GM21423 (cell line): ENCODE measurements around the gene AQP9.

Experiments used
- ATAC-seq: cut with Tn5 transposase; IDR thresholded peaks from one replicate; pipeline ENCODE4 v1.9.1; 2021; ENCODE audit warnings: mild to moderate bottlenecking, moderate library complexity; ENCODE audit not compliant: unreplicated experiment

Gene AQP9

DNA sequence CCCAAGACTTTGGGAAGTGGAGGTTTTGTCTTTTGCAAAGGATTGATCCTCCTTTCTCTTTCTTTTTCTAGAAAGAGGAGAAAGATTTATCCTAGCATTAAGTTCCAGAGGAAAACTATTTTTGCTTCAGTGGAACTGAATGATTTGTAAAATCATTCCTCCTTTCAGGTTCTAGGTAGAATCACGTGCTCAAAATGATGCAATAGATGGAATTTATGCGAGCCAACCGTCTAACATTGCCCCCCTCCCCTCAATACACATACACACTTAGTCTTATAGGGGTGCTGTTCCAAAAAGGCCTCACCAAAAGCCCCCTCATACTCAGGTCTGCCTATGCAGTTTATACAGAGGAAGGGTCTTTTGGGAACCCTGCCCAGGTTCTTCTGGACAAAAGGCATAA, 85.3 kb downstream of the AQP9 start:
- ATAC-seq: no peak

DNA sequence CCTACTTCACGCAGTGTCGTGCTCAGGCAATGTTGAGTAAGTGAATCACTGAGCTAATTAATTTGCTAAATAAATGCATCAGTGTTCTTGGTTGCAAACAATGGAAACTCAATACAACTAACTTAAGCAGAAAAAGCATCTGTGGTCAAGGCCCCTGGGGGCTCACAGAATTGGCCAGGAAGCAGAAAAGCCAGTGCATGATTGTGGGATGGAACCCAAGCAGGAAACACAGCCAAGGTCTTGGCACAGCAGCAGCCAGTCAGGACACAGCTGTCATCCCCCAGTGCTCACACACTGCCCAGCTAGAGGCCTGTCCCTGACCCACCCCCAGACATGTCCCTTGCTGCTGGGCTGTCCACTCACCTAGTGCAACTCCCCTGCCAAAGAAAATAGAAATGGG, 85.9 kb downstream of the AQP9 start:
- no peak for ATAC-seq

DNA sequence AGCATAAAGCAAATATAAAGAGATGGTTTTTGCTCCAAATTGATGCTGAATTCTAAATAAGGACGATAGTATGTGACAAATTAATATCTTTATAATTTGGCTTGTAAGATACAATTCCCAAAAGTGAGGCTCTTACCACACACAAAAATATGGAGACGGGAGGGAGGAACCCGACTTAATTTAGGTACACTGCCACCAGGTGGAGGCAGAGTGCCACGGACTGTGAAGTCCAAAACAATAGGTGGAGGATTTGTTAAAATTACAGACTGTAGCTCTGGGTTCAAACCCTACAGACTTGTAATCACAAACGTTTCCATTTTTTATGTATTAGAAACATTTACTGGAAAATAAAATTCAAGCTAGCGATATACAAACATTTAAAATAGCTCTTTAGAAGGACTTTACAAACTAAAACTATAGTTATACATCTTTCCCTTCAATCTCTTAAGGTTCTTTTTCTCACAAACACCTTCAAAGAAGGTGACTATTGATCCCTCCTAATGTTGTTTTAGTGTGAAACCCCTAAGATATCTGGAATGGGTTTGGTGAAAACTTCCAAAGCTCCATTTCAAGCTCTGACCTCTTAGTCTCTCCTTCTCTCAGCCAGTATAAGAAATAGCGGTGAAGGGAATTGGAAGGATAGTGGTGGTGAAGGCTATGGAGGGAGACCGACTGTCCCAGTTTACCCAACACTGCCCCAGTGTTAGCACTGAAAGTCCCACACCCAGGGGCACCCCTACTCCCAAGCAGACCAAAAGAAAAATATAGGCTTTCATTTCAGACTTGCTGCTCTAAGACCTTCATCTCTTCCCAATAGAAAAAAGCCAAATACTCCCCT, 89.7 kb downstream of the AQP9 start:
- ATAC-seq: no peak

DNA sequence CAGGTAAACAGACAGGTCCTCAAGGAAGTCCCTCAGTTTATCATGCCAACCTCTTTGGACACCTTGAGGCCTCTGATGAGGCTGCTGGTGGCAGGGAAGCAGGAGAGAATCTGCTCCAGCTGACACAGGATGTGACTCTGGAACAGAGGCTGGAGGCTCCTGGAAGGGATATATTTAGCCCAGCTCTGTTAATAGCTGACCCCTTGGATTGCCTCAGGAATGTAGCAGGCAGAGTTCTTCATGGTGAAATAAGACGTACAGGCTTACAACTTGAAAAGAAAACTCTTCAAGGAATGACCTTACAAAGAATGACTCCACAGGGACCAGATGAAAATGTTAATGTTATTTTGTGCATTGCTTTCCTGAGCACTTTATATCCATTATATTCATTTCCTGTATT, 90.5 kb downstream of the AQP9 start:
- ATAC-seq: no peak

DNA sequence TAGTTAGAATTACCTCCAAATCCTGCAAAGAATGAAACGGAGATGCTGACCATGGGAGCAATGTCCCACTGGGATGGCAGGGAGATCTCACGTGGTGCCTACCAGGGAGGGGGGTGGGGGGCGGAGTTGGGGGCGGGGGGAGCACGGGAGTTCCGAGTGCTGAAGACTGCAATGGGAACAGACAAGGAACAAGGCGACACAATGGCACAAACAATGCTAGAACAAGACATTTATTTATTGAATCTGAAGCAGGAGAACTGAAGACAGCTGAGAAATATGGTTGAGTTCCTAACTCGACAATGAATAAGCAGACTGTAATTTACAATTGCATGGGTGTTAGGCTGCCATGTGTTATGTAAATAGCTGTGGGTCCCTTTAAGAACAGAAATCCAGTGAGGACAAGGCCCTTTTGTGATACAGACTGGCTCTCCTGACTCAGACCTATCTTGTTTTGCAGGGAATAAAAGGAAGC, 91.2 kb downstream of the AQP9 start:
- no peak for ATAC-seq

DNA sequence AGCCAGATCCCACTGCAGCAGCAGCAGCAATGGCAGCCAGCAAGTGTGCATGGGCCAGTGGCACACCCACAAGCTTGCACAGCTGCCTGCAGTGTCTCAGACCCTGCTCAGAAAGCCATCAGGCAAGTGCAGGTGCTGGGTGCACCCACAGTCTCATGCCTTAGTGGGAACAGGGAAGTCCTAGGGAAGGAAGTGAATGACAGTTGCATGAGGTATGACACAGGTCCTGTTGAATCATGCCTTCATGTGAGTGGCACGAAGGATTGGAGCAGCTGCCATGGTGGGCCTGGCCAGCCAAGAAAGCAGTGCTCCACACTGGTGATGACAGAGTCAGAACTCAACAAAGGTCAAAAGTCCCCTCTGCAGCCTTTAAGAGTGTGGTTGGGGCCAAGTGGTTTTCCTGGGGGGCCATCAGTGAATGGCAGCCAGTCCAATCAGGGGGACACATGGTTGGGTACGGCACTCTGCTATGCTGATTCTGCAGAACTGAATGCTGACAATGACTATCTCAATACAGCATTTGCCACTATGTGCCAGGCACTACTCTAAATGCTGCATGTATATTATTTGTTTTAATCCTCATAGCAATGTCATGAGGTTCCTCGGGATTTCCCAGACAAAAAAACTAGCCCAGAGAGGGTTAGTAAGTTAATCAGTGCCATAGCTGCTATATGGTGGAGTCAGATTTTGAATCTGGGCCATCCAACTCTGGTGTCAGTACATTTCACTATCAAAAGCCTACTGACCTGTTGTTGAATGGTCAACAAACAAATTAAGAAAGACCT, 94.3 kb downstream of the AQP9 start:
- ATAC-seq: no peak

DNA sequence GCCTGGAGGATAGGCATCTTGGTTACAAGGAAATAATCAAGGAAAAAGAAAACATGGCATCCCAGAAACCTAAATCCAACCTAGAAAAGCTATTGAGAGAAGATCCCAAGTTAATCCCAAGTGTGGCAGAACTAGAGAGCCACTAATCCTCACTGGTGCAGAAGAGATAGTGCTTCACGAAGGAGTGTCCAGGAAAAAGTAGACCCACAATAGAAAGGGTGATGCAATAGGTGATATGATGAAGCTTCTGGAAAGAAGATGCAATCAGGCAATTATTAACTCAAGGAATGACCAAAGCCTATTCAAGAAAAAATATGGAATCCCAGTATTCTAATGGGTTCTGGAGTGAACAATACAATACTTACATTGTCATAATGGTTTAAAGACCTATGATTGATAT, 95.2 kb downstream of the AQP9 start:
- ATAC-seq: no peak
